GM10266 (cell line): ENCODE results near the gene NCKAP1.
A peak's percentile ranks its signal among the peaks of the same experiment; 100 is the strongest.
"Not testable (repeated sequence)": the region's sequence is repeated elsewhere in the genome, so short reads cannot be mapped to it uniquely, and the experiment has no call there.

Experiments
- DNase-seq: peaks from one replicate; pipeline ENCODE4 v3.0.0; 2012; ENCODE audit errors: extremely low spot score
- CTCF ChIP-seq: IDR thresholded peaks from 2 replicates; pipeline ENCODE4 v1.5.1; 2012; ENCODE audit warnings: mild to moderate bottlenecking, low read depth; ENCODE audit not compliant: control insufficient read depth, insufficient read depth; ENCODE audit errors: missing control alignments

The NCKAP1 gene

GRCh38 chr2:182887753-182888415 is 150.4 kb downstream of the NCKAP1 start:
- no peak for DNase-seq
- no peak for TF ChIP-seq CTCF

- DNase-seq, result no peak
- no peak for TF ChIP-seq CTCF
These were observed 151.2 kb downstream of the NCKAP1 start for GRCh38 chr2:182887093-182887492.

GRCh38 chr2:182885771-182886170 is 152.5 kb downstream of the NCKAP1 start:
- DNase-seq, result no peak
- TF ChIP-seq CTCF, result no peak

- DNase-seq, result no peak
- TF ChIP-seq CTCF, result no peak
These were observed 154.8 kb downstream of the NCKAP1 start for GRCh38 chr2:182883451-182883850.

GRCh38 chr2:182880100-182880499 is 158.2 kb downstream of the NCKAP1 start:
- DNase-seq, result not testable (repeated sequence)

- not testable (repeated sequence) for DNase-seq
These were observed 161.6 kb downstream of the NCKAP1 start for GRCh38 chr2:182876653-182877052.

GRCh38 chr2:182870227-182870626 is 168.0 kb downstream of the NCKAP1 start:
- peak; percentile 27 for DNase-seq
- TF ChIP-seq CTCF, result peak; percentile 31

- no peak for TF ChIP-seq CTCF
- DNase-seq, result no peak
These were observed 170.0 kb downstream of the NCKAP1 start for GRCh38 chr2:182868054-182868796.
